GM19467 (cell line): Measurements from ENCODE around the gene PODXL2.
"Not testable (repeated sequence)": the region's sequence is repeated elsewhere in the genome, so short reads cannot be mapped to it uniquely, and the experiment has no call there.

Source experiments
- ATAC-seq: cut with Tn5 transposase; IDR thresholded peaks from one replicate; pipeline ENCODE4 v1.9.1; 2021; ENCODE audit warnings: mild to moderate bottlenecking, moderate library complexity; ENCODE audit not compliant: unreplicated experiment

Gene PODXL2

GRCh38 chr3:127605547-127605946, 23.4 kb upstream of the PODXL2 start:
- not testable (repeated sequence) for ATAC-seq

GRCh38 chr3:127606086-127606805, 22.7 kb upstream of the PODXL2 start:
- no peak for ATAC-seq

GRCh38 chr3:127606981-127607595, 21.9 kb upstream of the PODXL2 start:
- no peak for ATAC-seq

GRCh38 chr3:127607675-127608361, 21.2 kb upstream of the PODXL2 start:
- ATAC-seq: no peak

GRCh38 chr3:127608362-127608718, 20.6 kb upstream of the PODXL2 start:
- ATAC-seq: no peak

- ATAC-seq: no peak
These were observed 18.9 kb upstream of the PODXL2 start for GRCh38 chr3:127610105-127610504.

GRCh38 chr3:127611251-127611650, 17.7 kb upstream of the PODXL2 start:
- no peak for ATAC-seq

- ATAC-seq: no peak
These were observed 16.0 kb upstream of the PODXL2 start for GRCh38 chr3:127612966-127613365.

- ATAC-seq: no peak
These were observed 15.6 kb upstream of the PODXL2 start for GRCh38 chr3:127613406-127613805.

GRCh38 chr3:127614928-127615589, 13.9 kb upstream of the PODXL2 start:
- ATAC-seq: no peak

GRCh38 chr3:127615631-127616305, 13.2 kb upstream of the PODXL2 start:
- no peak for ATAC-seq

- no peak for ATAC-seq
These were observed 12.0 kb upstream of the PODXL2 start for GRCh38 chr3:127616836-127617605.

GRCh38 chr3:127618891-127619290, 10.1 kb upstream of the PODXL2 start:
- no peak for ATAC-seq

GRCh38 chr3:127620637-127621375, 8.2 kb upstream of the PODXL2 start:
- no peak for ATAC-seq

- ATAC-seq: no peak
These were observed 7.0 kb upstream of the PODXL2 start for GRCh38 chr3:127622031-127622430.

- no peak for ATAC-seq
These were observed 6.0 kb upstream of the PODXL2 start for GRCh38 chr3:127622772-127623576.

- ATAC-seq: no peak
These were observed 4.9 kb upstream of the PODXL2 start for GRCh38 chr3:127624063-127624462.

- ATAC-seq: no peak
These were observed 3.2 kb upstream of the PODXL2 start for GRCh38 chr3:127625821-127626220.

- ATAC-seq: no peak
These were observed 578 bp upstream of the PODXL2 start for GRCh38 chr3:127628426-127628787.
